NCI-H2171 (cell line): Measurements from ENCODE around the gene ATP8A2.
"Not testable (repeated sequence)": the region's sequence is repeated elsewhere in the genome, so short reads cannot be mapped to it uniquely, and the experiment has no call there.

Experiments used
- DNase-seq: peaks from one replicate; lab custom pipeline; 2025; lab: John Stamatoyannopoulos, UW

ATP8A2 gene

DNA sequence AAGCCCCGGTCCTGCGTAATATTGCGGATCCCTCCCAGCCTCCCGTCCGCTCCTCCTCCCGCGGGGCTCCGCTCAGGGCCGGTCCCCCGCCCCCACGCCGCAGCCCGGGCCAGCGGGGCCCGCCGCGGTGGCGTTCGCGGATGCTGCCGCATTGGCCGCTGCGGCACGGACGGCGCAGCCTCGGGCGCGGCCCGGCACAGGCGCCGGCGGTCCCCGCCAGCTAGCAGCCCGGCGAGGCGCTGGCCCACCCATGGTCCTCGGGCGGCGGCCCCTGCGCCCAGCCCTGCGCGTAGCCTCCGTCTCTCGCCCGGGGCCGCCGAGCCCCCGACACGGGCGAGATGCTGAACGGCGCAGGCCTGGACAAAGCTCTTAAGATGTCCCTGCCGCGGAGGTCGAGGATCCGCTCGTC is at the start of gene ATP8A2:
ATP8A2 (plus strand) TSS at position 100 of the 409 bp plus-strand sequence; CDS start at position 339, 239 bp downstream.
- peak; percentile 12 for DNase-seq

GRCh38 chr13:25324100-25324499 is 47.7 kb upstream of the ATP8A2 start:
- no peak for DNase-seq

DNA sequence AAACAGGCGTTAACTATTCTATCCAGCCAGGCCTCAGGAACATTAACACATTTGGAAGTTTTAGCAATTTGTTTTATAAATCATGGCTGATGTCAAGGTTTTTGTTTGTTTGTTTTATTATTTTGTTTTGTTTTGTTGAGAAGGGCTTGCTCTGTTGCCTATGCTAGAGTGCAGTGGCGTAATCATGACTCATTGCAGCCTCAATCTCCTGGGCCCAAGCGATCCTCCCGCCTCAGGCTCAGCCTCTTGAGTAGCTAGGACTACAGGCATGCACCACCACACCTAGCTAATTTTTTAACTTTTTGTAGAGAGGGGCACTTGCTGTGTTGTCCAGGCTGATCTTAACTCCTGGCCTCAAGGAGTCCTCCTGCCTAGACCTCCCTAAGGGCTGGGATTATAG is 42.1 kb upstream of the ATP8A2 start:
- DNase-seq: no peak

DNA sequence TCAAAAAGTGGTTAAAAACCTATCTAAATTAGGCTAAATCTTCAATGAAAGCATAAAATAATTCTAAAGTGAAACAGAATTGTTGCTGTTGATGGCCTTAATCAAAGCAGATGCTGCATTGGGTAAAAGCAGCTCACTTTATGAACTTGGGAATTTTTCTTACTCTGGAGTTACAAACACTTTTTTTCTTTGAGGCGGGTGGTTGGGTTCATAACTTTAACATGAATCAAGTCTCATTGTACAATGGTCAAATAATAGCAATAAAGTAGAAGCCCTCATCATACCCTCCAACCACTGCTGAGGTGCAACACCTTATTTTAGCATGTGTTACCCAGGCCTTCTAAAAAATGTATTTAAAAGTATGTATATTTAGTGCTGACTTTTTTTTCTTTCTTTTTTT is 41.2 kb upstream of the ATP8A2 start:
- no peak for DNase-seq

GRCh38 chr13:25335856-25336255 is 35.9 kb upstream of the ATP8A2 start:
- DNase-seq: no peak

DNA sequence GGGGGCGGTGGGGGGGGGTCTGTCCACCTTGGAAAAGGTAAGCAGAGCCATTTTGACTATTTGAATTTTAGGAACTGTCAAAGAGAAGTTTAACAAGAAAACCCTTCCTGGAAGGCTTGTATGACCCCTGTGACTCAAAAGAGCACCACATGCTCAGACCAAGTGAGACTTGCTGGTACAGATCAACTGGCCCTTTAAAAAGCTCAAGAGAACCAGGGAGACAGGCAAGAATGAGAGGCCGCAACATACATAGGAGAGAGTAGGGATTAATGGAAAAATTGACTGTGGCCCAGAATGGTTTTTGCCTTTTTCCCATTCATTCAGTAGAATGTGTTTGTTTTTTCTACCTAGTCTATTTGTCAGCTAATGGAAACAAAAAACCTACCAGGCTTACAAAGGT is 26.2 kb upstream of the ATP8A2 start:
- no peak for DNase-seq

DNA sequence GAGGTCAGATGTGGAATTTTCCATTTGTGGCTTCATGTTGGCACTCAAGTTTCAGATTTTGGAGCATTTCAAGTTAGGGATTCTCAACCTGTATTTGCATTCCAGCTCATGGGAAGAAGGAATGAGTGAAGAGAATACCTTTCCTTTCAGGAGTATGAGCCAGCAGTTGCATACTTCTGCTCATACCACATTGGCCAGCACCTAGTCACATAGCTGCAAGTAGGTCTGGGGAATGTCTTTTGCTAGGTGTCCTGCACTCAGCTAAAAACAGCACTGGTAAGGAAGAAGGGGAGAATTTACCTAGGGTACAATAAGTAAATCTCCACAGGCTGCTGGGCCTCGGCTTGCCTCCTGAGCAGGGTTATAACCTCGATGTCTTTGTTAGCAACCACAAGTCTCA is 24.6 kb upstream of the ATP8A2 start:
- no peak for DNase-seq

DNA sequence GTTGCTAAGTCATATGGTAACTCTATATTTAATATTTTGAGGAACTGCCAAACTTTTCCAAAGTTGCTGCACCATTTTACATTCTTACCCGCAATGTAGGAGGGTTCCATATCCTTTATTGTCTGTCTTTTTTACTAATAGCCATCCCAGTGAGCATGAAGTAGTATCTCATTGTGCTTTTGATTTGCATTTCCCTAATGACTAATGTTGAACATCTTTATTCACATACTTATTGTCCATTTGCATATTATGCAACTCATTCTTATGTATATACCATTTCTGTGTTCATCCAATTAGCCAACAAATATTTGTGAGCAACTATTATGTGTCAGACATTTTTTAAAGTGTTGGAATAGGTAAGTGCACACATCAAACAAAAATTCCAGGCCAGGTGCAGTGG is 20.4 kb upstream of the ATP8A2 start:
- no peak for DNase-seq

- DNase-seq: no peak
Measured at GRCh38 chr13:25352230-25352629, 19.5 kb upstream of the ATP8A2 start.

GRCh38 chr13:25352806-25353205 is 19.0 kb upstream of the ATP8A2 start:
- no peak for DNase-seq

- DNase-seq: no peak
Measured at GRCh38 chr13:25353344-25353743, 18.4 kb upstream of the ATP8A2 start.

DNA sequence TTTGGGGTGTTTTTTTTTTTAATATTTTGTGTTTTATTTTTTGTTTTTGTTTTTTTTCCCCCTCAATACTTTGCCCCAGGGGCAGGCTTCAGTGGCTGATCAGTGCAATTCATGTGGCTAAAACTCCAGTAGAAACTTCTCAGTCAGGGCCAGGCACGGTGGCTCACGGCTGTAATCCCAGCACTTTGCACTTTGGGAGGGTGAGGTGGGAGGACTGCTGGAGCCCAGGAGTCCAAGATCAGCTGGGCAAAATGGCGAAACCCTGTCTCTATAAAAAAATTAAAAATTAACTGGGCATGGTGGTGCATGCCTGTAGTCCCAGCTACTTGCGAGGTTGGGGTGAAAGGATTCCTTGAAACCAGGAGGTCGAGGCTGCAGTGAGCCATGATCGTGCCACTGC is 17.4 kb upstream of the ATP8A2 start:
- no peak for DNase-seq

- not testable (repeated sequence) for DNase-seq
Measured at GRCh38 chr13:25360443-25360842, 11.3 kb upstream of the ATP8A2 start.

GRCh38 chr13:25365720-25366235 is 6.0 kb upstream of the ATP8A2 start:
- no peak for DNase-seq

GRCh38 chr13:25371158-25371874 is 458 bp upstream of the ATP8A2 start:
- no peak for DNase-seq

DNA sequence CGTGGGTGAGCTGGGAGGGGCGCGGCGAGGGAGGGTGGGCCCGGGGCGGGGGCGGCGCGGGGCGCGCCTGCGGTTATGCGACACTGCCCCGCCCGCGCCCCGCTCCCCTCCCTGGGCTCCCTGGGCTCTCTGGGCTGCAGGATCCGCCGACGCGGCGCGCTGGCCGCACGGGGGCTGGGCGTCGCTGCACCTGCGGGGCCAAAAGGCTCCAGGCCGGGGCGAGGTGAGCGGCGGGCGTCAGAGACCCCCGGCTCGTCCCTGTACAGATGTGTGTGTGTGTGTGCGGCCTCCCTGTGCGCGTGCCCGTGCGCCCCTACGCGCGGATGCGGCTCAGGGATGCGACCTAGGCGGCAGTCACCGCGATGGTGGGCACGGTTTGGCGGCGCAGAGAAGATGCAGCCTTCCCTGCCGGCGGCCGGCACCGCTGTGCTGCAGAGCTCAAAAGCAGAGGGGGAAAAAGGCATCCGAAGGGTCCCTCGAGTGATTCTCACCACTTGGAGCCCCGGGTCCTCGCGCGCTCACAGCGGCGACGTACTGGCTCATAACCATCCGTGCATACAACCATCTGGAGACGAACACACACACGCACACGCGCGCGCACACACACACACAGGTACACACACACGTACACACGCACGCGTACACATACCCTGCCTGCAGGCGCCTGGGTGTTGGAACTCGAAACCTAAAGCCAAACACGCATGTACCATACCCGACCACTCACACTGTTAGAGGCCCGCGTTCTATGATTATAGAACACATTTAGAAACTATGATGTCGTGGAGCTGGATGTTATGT is 709 bp downstream of the ATP8A2 start:
- DNase-seq: no peak

DNA sequence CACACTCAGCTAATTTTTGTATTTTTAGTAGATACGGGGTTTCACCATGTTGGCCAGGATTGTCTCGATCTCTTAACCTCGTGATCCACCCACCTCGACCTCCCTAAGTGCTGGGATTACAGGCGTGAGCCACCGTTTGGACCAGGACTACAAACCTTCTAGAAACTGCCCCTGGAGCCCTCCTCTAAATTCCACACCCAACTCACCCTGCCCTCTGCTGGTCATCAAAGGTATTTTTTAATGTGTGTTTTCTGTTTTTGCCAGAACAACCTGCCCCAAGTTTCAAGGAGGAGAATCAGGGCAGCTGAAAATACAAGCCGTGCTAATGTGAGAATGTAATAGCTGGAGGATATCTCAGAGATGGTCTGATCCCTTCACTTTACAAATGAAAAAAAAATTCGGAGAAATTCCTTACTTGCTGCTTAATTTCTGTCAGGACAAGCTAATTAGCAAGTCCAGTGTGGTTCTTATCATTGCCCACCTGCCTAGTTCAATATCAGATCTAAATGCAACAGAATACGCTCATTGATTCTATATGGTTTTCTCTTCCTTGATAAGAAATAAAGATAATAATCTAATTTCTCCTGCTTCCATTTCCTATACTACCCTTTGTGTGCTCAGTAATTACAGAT is 4.1 kb downstream of the ATP8A2 start:
- DNase-seq: no peak

GRCh38 chr13:25377244-25377962 is 5.6 kb downstream of the ATP8A2 start:
- DNase-seq: no peak

DNA sequence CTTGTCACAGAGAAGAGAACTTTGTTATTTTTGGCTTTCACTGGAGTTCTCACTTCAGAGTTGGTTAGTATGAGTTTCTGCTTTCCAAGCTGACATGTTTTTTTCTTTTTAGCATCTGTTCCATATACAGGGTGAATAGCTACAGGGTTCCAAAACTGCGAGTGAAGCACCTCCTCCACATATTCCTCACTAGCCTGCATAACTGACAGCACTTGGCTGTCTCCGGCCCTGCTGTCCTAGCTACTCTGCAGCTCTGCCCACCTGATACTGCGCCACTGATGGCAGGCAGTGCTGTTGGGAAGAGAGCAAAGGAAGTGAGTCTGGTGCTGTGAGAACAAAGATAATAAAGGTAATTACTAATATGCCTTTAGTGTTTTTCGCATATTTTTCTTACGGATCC is 6.8 kb downstream of the ATP8A2 start:
- no peak for DNase-seq

DNA sequence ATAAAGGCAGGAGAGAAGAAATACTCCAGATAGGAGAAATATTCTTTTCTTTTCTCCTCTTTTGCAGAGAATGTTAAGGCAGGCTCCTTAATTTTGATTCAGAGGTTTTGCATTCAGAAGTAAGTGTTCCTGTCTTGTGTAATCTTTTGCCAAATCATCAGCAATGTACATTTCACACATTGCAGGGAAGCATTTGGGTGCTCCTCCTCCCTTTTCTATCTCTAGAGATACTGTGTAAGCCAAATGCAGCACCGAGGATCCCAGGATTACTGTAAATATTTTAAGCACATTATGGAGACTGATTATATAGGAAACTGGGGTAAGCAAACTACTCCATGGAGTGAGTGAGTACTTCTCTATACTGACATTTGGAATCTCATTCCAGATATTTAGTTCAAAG is 7.2 kb downstream of the ATP8A2 start:
- DNase-seq: no peak

GRCh38 chr13:25380082-25380481 is 8.3 kb downstream of the ATP8A2 start:
- DNase-seq: no peak

- DNase-seq: no peak
Measured at GRCh38 chr13:25380741-25381324, 9.1 kb downstream of the ATP8A2 start.
